GM18907 (cell line): Measurements from ENCODE around the gene RABGAP1L.
A peak's percentile ranks its signal among the peaks of the same experiment; 100 is the strongest.

Experiments used
- ATAC-seq: cut with Tn5 transposase; IDR thresholded peaks from one replicate; pipeline ENCODE4 v1.9.1; 2021; ENCODE audit warnings: mild to moderate bottlenecking, moderate library complexity; ENCODE audit not compliant: unreplicated experiment

RABGAP1L gene

DNA sequence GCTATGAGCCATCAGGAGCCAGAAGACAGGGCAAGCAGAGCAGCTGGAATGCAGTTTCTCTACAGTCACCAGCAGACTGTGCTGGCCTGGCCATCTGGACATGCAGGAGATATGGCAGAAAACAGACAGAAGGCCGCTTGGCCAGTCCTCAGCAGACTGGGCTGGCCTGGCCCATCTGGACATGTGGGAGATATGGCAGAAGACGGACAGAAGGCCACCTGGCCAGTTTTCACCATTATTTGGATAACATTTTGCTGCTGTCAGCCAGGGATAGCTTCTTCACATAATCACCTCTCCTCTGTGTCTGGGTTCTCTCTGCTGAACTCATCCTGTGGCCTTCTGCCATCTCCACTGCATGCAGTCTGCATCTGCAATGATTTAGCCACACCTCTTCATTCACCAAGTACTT, 815.4 kb downstream of the RABGAP1L start:
- no peak for ATAC-seq

DNA sequence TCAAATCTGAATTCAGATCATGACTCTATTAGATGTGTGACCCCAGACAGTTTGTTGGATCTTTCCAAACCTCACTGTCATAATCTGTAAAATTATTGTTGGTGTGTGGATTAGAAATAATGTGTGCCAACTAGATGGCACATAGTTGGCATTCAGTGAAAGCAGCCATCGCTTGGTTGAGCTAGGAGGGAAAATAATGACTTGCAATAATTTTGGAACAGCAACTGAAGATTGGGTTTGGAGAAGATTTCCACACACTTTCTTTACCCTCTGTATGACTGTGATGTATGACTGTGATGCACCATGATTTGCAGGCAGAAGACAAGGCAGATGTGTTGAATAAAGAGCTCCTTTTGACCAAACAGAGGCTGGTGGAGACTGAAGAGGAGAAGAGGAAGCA, 816.4 kb downstream of the RABGAP1L start:
- ATAC-seq: no peak

DNA sequence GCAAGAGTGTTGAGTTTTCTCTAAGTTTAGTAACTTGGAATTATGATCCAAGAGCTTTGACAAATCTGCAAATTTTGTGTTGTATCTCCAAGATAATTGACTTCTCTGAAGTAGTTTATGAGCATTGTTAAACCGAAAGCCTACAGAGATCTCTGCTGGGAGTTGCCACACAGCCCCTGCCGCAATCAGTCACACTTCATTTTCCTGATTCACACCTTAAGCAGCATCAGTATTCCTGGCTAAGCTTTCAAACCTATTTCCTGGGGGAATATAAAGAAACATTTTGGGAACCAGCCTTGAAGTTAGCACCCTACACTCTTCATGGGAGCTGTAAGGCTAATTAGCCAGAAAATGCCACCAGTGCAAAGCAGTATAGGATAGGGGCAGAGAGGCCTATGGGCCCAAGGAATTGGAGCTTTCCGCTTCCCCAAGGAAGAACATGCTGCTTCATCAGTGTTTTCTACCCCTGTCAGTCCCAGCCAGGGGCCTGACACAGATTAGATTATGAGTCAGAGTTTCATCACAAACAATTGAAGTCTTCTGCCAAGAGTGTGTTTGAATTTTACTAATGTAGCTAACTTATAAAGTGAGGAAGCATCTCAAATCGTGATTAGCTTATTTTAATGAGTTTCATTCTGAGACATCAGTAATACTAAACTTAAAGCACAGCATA, 817.3 kb downstream of the RABGAP1L start:
- ATAC-seq: no peak

DNA sequence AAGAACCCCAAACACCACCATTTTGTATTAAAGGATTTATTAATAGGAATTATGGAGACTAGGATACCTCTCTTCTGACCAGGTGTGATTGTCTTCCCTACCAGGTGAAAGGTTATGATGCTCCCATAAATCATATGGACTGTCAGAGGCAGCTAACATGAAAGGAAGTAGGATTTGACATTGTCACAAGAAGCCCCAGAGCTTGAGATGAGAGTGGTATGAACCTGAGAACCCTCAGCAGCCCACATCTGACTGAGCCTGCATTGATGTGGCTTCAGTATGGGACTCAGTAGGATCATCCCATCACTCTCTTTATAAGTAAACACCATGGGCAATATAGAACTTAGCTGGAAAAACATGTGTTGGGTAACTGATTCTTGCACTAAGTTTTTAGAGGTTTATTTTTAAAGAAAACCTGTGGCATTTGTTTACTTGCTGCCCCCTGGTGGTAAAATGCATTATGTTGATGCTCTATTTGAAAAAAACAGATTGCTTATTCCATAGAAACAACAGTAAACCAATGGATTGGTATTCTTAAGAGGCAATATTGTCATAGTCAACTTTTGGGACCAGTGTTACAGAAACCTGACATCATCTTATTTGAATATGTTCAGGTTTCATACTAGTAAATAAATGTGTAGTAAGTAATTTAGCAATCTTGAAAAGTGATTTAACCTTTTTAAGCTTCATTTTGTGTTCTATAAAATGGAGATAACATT, 823.8 kb downstream of the RABGAP1L start:
- ATAC-seq: no peak

DNA sequence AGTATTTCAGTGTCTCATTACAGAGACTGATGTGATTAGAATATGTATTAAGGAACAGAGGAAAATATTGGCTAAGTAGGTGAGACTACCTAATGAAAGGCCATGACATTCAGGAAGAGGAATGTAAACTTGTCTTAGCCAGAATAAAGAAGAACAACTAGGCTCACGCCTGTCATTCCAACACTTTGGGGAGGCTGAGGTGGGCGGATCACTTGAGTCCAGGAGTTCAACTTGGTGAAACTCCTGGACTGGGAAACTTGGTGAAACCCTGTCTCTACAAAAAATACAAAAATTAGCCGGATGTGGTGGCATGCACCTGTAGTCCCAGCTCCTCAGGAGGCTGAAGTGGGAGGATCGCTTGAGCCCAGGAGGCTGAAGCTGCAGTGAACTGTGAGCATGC, 825.6 kb downstream of the RABGAP1L start:
- ATAC-seq: no peak

DNA sequence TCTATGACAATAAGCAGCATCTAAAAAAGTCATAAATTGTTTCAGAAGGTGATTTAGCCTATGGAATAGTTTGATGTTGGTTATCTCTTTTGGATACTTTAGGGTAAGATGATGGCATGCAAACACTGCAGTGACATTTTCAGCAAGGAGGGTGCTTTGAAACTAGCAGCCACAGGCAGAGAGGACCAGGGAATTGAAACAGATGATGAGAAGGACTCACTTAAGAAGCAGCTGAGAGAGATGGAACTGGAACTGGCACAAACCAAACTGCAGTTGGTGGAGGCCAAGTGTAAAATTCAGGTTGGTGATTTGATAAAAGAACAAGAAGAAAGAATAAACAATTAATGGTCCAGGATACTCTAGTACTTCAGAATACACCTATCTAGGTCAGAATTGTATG, 829.2 kb downstream of the RABGAP1L start:
- ATAC-seq: no peak

DNA sequence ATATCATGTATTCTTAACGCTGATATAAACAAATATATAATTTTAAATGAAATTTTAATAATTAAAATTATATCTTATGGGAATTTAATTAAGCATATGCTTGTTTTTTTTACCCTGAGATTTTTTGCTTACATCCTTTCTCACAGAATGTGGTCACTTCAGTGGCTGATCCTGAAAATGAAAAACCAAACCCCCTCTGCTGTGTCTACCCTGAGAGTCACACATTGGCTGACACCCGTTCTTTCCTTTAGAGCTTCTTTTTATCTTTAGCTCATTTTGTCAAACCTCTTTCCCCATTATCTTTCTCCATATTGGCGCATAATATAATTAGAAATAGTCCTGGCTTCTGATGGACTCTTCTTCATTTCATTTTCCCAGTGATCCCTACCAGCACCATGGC, 829.7 kb downstream of the RABGAP1L start:
- no peak for ATAC-seq

DNA sequence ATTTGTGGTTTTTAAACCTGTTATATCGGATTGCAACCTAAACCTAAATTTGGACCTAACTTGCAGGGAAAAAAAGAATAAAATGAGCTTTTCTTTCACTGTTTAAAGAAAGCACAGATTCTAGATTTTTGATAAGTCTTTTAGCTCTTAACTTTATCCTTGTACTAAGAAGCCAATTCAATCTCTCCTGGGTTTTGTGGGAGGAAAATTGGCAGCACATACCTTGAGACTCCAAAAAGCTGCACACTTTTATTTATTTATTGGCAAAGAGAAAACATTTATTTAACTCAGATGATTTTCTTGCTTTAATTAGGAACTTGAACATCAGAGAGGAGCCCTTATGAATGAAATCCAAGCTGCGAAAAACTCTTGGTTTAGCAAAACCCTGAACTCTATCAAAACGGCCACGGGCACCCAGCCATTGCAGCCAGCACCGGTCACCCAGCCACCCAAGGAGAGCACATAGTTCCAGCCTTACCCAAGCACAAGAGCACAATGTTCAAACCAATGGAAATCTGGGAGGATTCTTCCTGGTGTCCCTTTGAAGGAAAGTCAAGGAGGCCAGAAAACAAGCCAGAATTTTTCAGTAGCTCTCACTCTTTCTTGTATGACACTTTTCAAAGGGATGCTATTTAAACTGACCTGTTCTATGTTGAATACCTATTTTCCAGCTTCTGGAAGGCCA, 830.4 kb downstream of the RABGAP1L start:
- no peak for ATAC-seq

DNA sequence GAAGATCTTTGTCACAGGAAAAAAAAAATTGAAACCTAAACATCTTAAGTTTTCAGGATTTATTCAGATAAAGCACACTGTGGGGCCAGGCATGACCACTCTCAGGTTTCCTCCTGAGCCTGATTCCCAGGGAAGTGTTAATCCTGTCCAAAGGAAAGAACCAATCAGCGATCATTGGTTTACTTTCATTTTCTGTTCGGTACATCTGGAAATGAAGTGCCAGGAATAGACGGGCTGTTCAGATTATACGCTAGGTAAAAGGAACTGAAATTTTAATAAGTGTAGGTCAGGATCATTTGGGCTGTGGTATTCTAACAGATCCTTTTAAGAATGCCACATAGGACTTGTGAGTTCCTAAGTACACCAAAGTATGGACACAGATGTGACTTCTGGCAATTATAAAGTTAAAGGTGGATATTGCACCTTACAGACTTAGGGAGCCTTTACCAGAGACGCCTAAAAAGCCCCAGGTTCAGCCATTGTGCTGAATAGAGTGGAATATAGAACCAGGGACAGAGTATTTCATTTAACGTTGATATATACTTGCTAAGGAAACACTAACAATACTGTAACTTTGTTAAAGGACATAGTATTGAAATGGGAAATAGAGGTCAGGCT, 831.2 kb downstream of the RABGAP1L start:
- ATAC-seq: no peak

DNA sequence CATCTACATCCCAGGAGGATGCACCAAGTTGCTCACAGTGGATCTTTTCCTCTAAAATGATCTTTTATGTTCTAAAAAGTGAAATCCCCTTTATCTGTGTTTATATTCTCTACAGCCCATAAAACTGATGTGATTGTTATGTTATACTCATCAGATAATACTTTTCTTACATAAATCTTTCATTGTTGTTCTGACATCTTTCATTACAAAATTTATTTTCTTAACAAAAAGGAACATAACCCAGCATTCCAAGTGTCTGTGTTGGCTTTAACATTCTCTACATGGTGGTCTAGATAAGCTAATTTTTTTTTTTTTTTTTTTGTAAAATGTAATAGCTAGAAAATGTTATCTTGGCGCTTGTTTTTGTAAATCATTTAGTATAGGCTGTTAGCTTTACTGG, 832.2 kb downstream of the RABGAP1L start:
- ATAC-seq: no peak

DNA sequence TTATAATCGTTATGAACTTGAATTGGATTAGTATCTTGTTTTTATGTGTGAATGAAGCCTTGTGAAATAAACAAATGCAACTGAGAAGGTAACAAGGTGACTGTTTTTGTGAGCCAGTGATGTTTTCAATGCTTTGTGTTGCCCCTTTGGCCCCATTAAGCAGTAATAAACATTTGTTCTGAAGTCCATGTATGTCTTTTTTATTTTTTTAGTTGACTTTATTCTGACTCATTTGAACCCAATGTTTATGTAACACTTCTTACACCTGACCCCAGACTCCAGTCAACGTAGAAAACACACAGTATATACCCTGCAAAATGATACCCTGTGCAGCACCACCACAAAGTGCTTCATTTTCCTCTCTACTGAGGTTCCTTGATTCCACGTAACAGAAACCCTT, 835.8 kb downstream of the RABGAP1L start:
- ATAC-seq: no peak

DNA sequence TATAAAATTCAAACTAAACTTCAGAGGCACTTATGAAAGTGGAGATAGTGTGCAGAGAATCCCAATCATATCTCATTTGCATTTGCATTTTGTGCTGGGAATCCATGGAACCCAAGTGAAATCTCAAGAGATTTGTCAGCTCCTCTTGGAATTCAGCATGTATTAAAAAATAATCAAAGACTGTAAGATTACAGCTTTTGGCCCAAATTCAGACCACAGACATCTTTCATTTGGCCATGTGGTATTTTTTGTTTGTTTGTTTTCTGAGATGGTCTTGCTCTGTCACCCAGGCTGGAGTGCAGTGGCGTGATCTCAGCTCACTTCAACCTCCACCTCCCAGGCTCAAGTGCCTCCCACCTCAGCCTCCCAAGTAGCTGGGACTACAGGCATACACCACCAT, 836.6 kb downstream of the RABGAP1L start:
- ATAC-seq: no peak

DNA sequence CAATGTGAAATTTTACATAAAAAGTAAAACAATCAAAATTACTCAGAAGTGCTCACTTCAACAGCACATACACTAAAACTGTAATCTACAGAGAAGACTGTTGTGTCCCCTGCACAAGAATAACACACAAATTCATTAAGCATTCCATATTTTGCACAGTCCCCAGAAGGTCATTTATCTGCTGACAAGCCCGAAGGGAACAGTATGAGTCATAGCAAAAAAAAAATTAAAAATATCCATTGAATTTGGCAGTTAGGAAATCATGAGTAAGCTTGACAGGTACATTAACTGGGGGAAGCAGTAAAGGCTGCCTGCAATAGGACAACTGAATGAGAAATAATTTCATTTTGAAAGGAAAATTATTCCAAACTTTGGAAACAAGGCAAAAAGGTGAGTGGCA, 837.2 kb downstream of the RABGAP1L start:
- ATAC-seq: no peak

DNA sequence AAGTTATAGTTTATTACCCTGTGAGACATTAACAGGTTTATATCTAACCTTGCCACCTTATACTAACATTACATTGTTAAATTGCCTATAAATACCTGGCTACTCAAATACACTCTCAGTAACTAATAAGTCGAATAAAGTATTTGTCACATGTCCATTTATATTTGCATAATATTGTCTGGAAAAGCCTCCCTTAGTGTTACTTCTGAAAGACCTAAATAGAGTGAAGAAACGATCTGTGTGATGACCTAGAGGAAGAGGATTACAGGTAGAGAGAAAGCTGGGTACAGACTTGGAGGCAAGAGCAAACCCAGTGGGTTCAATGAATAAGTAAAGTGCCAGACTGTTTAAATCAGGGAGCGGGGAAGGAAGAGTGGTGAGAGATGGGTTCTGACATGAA, 837.7 kb downstream of the RABGAP1L start:
- ATAC-seq: no peak

DNA sequence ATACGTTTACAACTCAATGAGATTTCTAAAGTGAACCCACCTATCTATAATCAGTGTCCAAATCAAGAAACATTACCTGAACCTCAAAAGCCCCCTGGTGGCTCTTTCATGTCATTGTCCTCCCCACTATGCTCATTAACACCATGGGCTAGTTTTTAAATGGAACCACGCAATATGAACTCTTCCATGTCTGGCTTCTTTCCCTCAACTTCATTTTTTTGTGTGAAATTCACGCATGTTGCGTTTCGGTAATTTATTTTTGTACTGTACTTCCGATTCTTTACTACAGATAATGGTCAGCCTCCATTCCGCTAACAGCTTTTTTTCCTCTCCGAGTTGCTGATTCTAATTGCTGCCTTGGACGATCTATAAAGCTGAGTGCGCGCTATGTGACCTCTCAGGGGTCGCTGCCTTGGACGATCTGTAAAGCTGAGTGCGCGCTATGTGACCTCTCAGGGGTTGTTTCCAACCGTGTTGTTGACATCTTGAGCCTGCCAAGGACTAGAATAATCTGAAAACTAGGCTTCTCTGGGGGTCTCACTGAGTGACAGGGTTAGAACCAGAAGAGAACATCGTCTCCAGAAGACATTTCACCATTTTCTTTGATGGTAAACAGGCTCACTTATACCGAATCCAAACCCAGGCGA, 839.4 kb downstream of the RABGAP1L start:
- ATAC-seq: peak; percentile 26

DNA sequence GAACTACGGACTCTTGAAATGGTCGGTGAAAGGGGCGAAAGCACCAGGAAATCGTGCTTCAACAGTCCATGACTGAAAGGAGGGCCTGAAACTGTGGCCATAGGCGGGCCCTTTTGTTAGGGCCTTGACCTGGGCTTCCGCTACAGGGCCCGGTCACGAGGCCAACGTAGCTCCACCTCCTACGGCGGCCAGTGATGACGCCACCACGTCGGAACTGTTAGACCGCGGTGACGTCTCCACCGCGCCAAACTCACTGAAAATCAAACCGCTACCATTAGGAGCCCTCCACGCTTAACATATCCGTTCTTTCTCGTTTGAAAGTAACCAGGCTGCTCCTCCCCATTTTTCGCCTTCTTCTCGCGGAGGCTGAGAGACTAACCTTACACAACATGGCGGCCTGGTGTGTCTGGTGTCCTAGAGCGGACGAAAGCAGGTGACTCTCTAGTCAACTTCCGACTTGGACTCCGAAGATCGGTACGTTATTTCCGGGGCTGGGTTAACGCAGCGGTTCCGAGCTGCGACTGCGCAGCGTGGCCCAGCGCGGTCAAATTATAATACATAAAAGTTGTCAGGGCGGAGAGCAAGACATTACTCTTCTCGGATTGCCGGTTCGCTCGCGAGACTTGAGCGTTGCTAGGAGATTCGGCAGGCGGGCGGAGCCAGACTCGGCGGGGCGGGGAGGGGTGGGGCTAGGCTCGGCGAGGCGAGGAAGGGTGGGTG, 840.1 kb downstream of the RABGAP1L start:
- peak; percentile 88 for ATAC-seq

DNA sequence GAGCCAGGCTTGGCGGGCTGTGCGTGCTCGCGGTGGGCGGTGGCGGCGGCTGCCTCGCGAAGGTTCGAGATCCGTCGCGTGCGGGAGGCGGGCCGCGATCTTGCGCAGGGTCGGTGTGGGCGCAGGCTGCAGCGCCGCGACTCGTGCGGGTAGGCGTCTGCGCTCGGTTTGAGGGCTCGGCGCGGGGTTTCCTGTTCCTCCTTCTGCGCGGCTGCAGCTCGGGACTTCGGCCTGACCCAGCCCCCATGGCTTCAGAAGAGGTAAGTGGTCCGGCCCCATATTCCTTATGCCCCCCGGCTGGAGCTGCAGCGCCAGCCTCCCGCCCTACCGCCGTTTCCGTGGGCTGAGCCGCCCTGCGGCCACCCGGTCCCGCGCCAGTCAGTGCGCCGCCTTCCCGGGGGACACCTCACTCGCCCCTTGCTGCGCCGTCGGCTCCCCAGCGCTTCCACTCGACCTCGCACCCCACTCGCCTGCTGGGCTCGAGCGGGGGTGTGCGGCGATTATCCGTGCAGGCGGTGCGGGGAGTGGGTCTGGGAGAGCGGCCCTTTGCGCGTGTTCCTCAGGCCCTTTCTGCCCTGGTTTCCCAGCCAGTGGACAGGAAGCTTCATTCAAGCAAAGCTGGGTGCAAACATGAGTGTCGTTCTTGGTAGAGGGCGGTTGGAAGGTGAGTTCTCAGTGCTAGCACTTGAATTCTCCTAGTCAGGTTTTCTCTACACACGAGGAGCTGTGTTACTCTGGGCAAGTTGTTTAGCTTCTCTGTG, 840.8 kb downstream of the RABGAP1L start, which contains the start of gene CACYBP:
TSS of gene CACYBP (plus strand) at position 12 of the 761 bp plus-strand sequence. CDS start at position 246, 234 bp downstream.
- ATAC-seq: peak; percentile 19

DNA sequence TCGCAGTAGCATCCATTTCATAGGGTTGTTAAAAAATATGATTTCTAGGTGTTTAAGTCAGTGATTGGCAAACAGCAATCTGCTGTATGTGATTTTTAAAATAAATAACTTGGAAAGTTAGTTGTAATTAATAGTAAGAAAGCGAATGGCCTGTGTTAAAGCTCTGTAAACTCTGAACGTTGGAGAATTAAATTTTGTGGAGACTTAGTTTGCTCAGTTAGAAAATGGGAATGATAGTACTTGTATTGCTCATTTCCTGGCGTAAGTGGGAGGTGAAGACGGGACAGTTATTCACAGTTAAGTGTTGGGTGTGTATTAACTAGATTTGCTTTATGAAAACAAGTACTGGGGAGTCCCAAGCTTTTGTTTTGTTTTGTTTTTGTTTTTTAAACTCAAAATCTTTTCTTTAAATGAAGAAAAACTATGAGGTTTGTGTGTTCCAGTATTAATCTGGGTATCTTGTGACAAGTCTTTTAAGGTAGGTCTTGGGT, 841.4 kb downstream of the RABGAP1L start:
- ATAC-seq: no peak

DNA sequence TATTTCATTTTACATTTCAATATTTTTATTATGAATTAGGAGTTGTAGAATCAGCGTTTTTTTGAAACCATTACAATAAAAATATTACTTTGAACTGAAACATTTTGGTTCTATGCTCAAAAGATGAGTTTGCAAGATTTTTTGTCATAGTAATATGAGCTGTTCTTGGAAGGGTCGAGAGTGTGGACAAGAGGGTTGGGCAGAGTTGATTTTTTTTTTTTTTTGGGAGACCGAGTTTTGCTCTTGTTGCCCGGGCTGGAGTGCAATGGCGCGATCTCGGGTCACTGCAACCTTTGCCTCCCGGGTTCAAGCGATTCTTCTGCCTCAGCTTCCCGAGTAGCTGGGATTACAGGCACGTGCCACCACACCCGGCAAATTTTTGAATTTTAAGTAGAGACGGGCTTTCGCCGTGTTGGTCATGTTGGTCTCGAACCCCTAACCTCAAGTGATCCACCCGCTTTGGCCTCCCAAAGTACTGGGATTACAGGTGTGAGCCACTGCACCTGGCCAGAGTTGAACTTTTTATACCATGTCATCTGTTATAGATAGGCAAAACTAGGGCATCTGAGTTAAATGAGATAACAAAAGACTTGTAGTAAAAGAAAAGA, 843.7 kb downstream of the RABGAP1L start:
- no peak for ATAC-seq
